SK-N-SH (cell line): Measurements from ENCODE around the gene TRIM67. TPM values are rescaled to one million over a fixed set of nuclear protein-coding genes. Genes with fewer than 3 reads are reported as not detected.

Experiments used
- CTCF ChIA-PET: fragments of 300-600, 350-600 bp; formaldehyde crosslinking; extraction: SDS; loops from one replicate; lab custom pipeline; 2021; lab: Yijun Ruan, JAX
- POLR2A ChIA-PET: fragments of 350-600 bp; sonication (Branson Sonifier 250); formaldehyde crosslinking; extraction: SDS; loops from one replicate; lab custom pipeline; 2020; ENCODE audit warnings: antibody characterized with exemption, inconsistent platforms; lab: Yijun Ruan, JAX
- DNase-seq: peaks from one replicate; pipeline ENCODE4 v3.0.0; 2012
- H2AFZ ChIP-seq: fragments of 200-600 bp; sonication (generic); 2 replicates; pipeline ENCODE4 v1.8.1; 2016; ENCODE audit warnings: antibody characterized with exemption, mild to moderate bottlenecking, low read depth
- H3F3A ChIP-seq: fragments of 200-600 bp; sonication (generic); replicated peaks from 2 replicates; pipeline ENCODE3; 2016; ENCODE audit warnings: antibody characterized with exemption, mild to moderate bottlenecking; ENCODE audit not compliant: insufficient read depth
- H3K27ac ChIP-seq, 2 experiments: fragments of 200-500 bp in 1 of 2; fragments of 200-600 bp in 1 of 2; sonication (Bioruptor generic) in 1 of 2; sonication (generic), shearing (Covaris generic) in 1 of 2; 2 replicates each; pipeline versions ENCODE4 v1.5.1 to v1.6.1; 2014 to 2016; ENCODE audit warnings: low read depth in 2 of 2, inconsistent platforms in 1 of 2, low read length in 1 of 2, mild to moderate bottlenecking in 1 of 2, mixed read lengths in 1 of 2
- H3K27me3 ChIP-seq: fragments of 200-600 bp; sonication (generic), shearing (Covaris generic); 2 replicates; pipeline ENCODE4 v1.6.1; 2016; ENCODE audit warnings: mixed run types; ENCODE audit not compliant: insufficient read depth
- H3K36me3 ChIP-seq, 2 experiments: fragments of 200-500 bp in 1 of 2; fragments of 200-600 bp in 1 of 2; sonication (Bioruptor generic) in 1 of 2; sonication (generic) in 1 of 2; replicated peaks in 1 of 2; 2 replicates each; pipeline versions ENCODE3 to v1.5.1; 2014 to 2016; ENCODE audit warnings: low read length in 1 of 2, mild to moderate bottlenecking in 1 of 2; ENCODE audit not compliant: insufficient read depth in 2 of 2, control insufficient read depth in 1 of 2
- H3K4me1 ChIP-seq, 2 experiments: fragments of 200-500 bp in 1 of 2; fragments of 200-600 bp in 1 of 2; sonication (Bioruptor generic) in 1 of 2; sonication (generic), shearing (Covaris generic) in 1 of 2; 2 replicates each; pipeline versions ENCODE4 v1.5.1 to v1.6.1; 2014 to 2016; ENCODE audit warnings: low read depth in 1 of 2, low read length in 1 of 2, mixed run types in 1 of 2; ENCODE audit not compliant: insufficient read depth in 2 of 2, control insufficient read depth in 1 of 2
- H3K4me2 ChIP-seq: fragments of 200-600 bp; sonication (generic), shearing (Covaris generic); 2 replicates; pipeline ENCODE4 v1.6.1; 2017; ENCODE audit warnings: mixed run types
- H3K4me3 ChIP-seq, 2 experiments: fragments of 200-500 bp in 1 of 2; fragments of 200-600 bp in 1 of 2; sonication (Bioruptor generic) in 1 of 2; sonication (generic), shearing (Covaris generic) in 1 of 2; 2 replicates each; pipeline versions ENCODE4 v1.5.1 to v1.8.1; 2014 to 2016; ENCODE audit warnings: low read depth in 2 of 2, inconsistent platforms in 1 of 2, low read length in 1 of 2, mild to moderate bottlenecking in 1 of 2, mixed read lengths in 1 of 2, moderate library complexity in 1 of 2
- H3K79me2 ChIP-seq: fragments of 200-600 bp; sonication (generic); 2 replicates; pipeline ENCODE4 v1.8.1; 2017; ENCODE audit warnings: mild to moderate bottlenecking; ENCODE audit not compliant: insufficient read depth
- H3K9ac ChIP-seq: fragments of 200-600 bp; sonication (generic); 2 replicates; pipeline ENCODE4 v1.6.1; 2017; ENCODE audit warnings: mixed run types
- H3K9me2 ChIP-seq: fragments of 200-600 bp; sonication (generic); 2 replicates; pipeline ENCODE4 v1.6.1; 2017; ENCODE audit warnings: mixed run types
- H3K9me3 ChIP-seq: fragments of 200-600 bp; sonication (generic); 2 replicates; pipeline ENCODE4 v1.6.1; 2017; ENCODE audit warnings: mixed run types, mild to moderate bottlenecking, moderate library complexity
- H4K20me1 ChIP-seq: fragments of 200-600 bp; sonication (generic); 2 replicates; pipeline ENCODE4 v1.6.1; 2017; ENCODE audit warnings: mild to moderate bottlenecking, mixed run types; ENCODE audit not compliant: insufficient read depth
- CHD2 ChIP-seq: fragments of 150-350 bp; IDR thresholded peaks from 2 replicates; pipeline ENCODE4 v1.6.1; 2018; ENCODE audit warnings: low read length; ENCODE audit not compliant: partially characterized antibody
- EP300 ChIP-seq, 2 experiments: IDR thresholded peaks; 2 replicates each; pipeline versions ENCODE4 v1.4.0 to v1.6.1; 2012; ENCODE audit warnings: borderline replicate concordance in 1 of 2, low read depth in 1 of 2, low read length in 1 of 2
- FOSL2 ChIP-seq: IDR thresholded peaks from 2 replicates; pipeline ENCODE4 v1.4.0; 2012; ENCODE audit warnings: low read depth, mild to moderate bottlenecking, moderate library complexity, borderline replicate concordance
- FOXJ3 ChIP-seq: sonication (generic); formaldehyde crosslinking; IDR thresholded peaks from 2 replicates; pipeline ENCODE4 v1.5.1; 2020; ENCODE audit warnings: mild to moderate bottlenecking, missing genetic modification reagents
- GABPA ChIP-seq: IDR thresholded peaks from 2 replicates; pipeline ENCODE4 v1.4.0; 2012; ENCODE audit warnings: low read depth, mild to moderate bottlenecking
- GATA2 ChIP-seq: sonication (generic); formaldehyde crosslinking; IDR thresholded peaks from 2 replicates; pipeline ENCODE4 v1.5.0; 2020; ENCODE audit warnings: mild to moderate bottlenecking, missing genetic modification reagents
- JUND ChIP-seq: IDR thresholded peaks from 2 replicates; pipeline ENCODE4 v1.4.0; 2012
- MEF2A ChIP-seq: IDR thresholded peaks from 2 replicates; pipeline ENCODE4 v1.4.0; 2012; ENCODE audit warnings: low read depth, borderline replicate concordance
- NRF1 ChIP-seq: IDR thresholded peaks from 2 replicates; pipeline ENCODE4 v1.6.1; 2012; ENCODE audit warnings: low read depth, mild to moderate bottlenecking, low read length
- RAD21 ChIP-seq: IDR thresholded peaks from 2 replicates; pipeline ENCODE4 v1.6.1; 2012; ENCODE audit warnings: mild to moderate bottlenecking, low read length
- RCOR1 ChIP-seq: fragments of 150-350 bp; IDR thresholded peaks from 2 replicates; pipeline ENCODE4 v1.6.1; 2017; ENCODE audit warnings: antibody characterized with exemption, low read length
- RFX5 ChIP-seq: IDR thresholded peaks from 2 replicates; pipeline ENCODE4 v1.6.1; 2012; ENCODE audit warnings: mild to moderate bottlenecking, improper control_type of control experiment, low read length
- RXRA ChIP-seq: IDR thresholded peaks from 2 replicates; pipeline ENCODE4 v1.4.0; 2012; ENCODE audit warnings: low read depth, mild to moderate bottlenecking, borderline replicate concordance
- SIN3A ChIP-seq: IDR thresholded peaks from 2 replicates; pipeline ENCODE4 v1.6.1; 2012; ENCODE audit warnings: low read depth, mild to moderate bottlenecking, low read length, moderate library complexity, borderline replicate concordance
- TAF1 ChIP-seq: IDR thresholded peaks from 2 replicates; pipeline ENCODE4 v1.6.1; 2012; ENCODE audit warnings: low read depth, mild to moderate bottlenecking, low read length, moderate library complexity, borderline replicate concordance
- TEAD4 ChIP-seq: IDR thresholded peaks from 2 replicates; pipeline ENCODE4 v1.4.0; 2012; ENCODE audit warnings: mild to moderate bottlenecking, borderline replicate concordance; ENCODE audit not compliant: insufficient read depth
- WGBS: methylation state at CpG from one replicate; pipeline ENCODE4 v1.1.6; 2017; ENCODE audit warnings: low lambda C conversion rate; 5-methylcytosine and 5-hydroxymethylcytosine counted together
- polyA plus RNA-seq, 3 experiments: library from polyadenylated mRNA; depleted of rRNA; stranded (reverse); fragments of >200 nt; gene quantifications; 2 replicates each; pipeline ENCODE4 v1.2.3, GENCODE V29; 2012
- TF ChIP-seq, protein P1 (sequence below): fragments of 150-350 bp; IDR thresholded peaks from 2 replicates; pipeline ENCODE4 v1.6.1; 2017; ENCODE audit warnings: antibody characterized with exemption, low read length, low read depth, borderline replicate concordance
- TF ChIP-seq, protein P2 (sequence below): fragments of 200-600 bp; sonication (generic); IDR thresholded peaks from 2 replicates; pipeline ENCODE4 v1.6.1; 2017; ENCODE audit warnings: antibody characterized with exemption, mild to moderate bottlenecking, moderate library complexity
- TF ChIP-seq, protein P3 (sequence below): IDR thresholded peaks from 2 replicates; pipeline ENCODE4 v1.4.0; 2012; ENCODE audit warnings: low read depth

TRIM67 gene
- polyA plus RNA-seq, 1 of the 3 experiments (the other 2 are of a cell fraction) = not detected

DNA sequence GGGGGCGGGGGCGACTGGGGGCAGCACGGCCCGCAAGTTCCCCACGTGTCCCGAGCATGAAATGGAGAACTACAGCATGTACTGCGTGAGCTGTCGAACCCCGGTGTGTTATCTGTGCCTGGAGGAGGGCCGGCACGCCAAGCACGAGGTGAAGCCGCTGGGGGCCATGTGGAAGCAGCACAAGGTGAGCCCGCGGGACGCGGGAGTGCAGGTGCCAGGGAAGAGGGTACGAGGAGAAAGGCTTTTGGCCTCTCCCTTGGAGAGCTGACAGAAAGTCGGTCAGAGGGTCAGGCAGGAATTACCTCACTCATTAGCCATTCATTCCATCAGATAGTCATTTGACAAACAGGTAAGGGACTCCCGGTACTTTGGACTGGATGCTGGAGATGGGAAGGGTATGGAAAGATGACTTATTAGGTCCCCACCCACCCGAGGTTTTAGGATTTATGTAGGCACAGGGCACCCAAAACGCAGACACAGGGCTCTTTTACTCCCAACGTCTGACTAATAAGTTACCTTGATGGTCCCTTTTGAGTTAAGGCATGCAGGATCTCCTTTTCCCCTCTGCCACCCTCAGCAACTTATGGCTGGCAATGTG, 2.1 kb downstream of the TRIM67 start:
- Histone ChIP-seq H3K79me2 (no peaks in the 10 kb centered on the region), H3K9me2 (no peaks in the 10 kb centered on the region), H2AFZ (no peak overlapping the region), H3F3A (no peaks in the 10 kb centered on the region), H3K9me3 (no peaks in the 10 kb centered on the region), H3K36me3 (no peaks in the 10 kb centered on the region), H3K9ac (no peak overlapping the region)
- no peak for DNase-seq
- CTCF ChIA-PET = interaction anchor here (0.8 kb wide), 1 partner anchor 18 kb away, joined by 3 read pairs; no protein-coding TSS in a partner anchor
- TF ChIP-seq FOXJ3 (CRISPR knock-in tag) = no peak
- TF ChIP-seq, all 33 proteins: peak for 0
- H3K4me2 ChIP-seq = no peak overlapping the region
- H3K4me3 ChIP-seq = no peak overlapping the region
- 65% methylated on average over 16 of the region's 23 CpGs for WGBS
- no peaks in the 10 kb centered on the region for H4K20me1 ChIP-seq
- H3K27me3 ChIP-seq = peaks cover 40% of the 10 kb centered on the region
- no peak overlapping the region for H3K27ac ChIP-seq
- POLR2A ChIA-PET = no interaction called here
- H3K4me1 ChIP-seq = peaks cover 0 to 15% of the 10 kb centered on the region in 2 experiments; a peak in 1 of 4 replicates

DNA sequence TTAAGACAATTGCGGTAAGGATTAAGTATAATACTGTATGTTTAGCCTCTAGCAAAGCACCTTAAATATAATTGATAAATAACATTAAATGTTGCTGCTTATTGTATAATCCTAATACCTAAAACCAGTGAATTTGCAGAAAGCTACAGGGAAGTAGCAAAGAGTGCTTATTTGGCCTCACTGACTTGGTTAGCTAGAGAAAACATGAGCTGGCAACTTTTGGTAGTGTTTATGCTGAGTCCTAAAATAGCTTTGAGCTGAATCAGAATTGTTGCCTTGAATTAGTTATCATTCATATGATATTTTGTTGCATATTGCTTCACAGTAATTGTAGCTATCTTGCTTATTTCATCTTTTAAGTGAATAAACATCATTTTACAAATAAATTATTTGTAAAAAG, 3.5 kb downstream of the TRIM67 start:
- CTCF ChIA-PET = interaction anchor here (0.8 to 1.1 kb wide), 3 partner anchors 12 to 56 kb away, joined by 3 to 5 read pairs (median 3); no protein-coding TSS in a partner anchor
- TF ChIP-seq, protein P1, sequence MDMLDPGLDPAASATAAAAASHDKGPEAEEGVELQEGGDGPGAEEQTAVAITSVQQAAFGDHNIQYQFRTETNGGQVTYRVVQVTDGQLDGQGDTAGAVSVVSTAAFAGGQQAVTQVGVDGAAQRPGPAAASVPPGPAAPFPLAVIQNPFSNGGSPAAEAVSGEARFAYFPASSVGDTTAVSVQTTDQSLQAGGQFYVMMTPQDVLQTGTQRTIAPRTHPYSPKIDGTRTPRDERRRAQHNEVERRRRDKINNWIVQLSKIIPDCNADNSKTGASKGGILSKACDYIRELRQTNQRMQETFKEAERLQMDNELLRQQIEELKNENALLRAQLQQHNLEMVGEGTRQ = no peak
- TF ChIP-seq EP300 (IDR thresholded peaks at IDR 0.05; ENCODE audit: borderline replicate concordance in 1 of 2, low read depth in 1 of 2, low read length in 1 of 2) = no peak
- TF ChIP-seq NRF1 = no peak
- no peak for TF ChIP-seq FOSL2
- TF ChIP-seq, protein P2, sequence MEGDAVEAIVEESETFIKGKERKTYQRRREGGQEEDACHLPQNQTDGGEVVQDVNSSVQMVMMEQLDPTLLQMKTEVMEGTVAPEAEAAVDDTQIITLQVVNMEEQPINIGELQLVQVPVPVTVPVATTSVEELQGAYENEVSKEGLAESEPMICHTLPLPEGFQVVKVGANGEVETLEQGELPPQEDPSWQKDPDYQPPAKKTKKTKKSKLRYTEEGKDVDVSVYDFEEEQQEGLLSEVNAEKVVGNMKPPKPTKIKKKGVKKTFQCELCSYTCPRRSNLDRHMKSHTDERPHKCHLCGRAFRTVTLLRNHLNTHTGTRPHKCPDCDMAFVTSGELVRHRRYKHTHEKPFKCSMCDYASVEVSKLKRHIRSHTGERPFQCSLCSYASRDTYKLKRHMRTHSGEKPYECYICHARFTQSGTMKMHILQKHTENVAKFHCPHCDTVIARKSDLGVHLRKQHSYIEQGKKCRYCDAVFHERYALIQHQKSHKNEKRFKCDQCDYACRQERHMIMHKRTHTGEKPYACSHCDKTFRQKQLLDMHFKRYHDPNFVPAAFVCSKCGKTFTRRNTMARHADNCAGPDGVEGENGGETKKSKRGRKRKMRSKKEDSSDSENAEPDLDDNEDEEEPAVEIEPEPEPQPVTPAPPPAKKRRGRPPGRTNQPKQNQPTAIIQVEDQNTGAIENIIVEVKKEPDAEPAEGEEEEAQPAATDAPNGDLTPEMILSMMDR = no peak
- TF ChIP-seq TAF1 = no peak
- TF ChIP-seq, protein P3, sequence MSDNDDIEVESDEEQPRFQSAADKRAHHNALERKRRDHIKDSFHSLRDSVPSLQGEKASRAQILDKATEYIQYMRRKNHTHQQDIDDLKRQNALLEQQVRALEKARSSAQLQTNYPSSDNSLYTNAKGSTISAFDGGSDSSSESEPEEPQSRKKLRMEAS = no peak
- TF ChIP-seq RXRA = no peak
- no peak for TF ChIP-seq RFX5
- no peak for TF ChIP-seq SIN3A
- no peak for TF ChIP-seq TEAD4
- TF ChIP-seq JUND = no peak
- TF ChIP-seq CHD2 = no peak
- no peak for TF ChIP-seq GATA2 (CRISPR knock-in tag)
- no peak for TF ChIP-seq MEF2A
- no peak for TF ChIP-seq RAD21
- TF ChIP-seq FOXJ3 (CRISPR knock-in tag) = no peak
- TF ChIP-seq GABPA = no peak
- TF ChIP-seq RCOR1 = no peak
- Histone ChIP-seq H3K27ac (no peak overlapping the region), H3K9me3 (no peaks in the 10 kb centered on the region), H3K36me3 (no peaks in the 10 kb centered on the region), H3K4me2 (no peak overlapping the region), H3K27me3 (peaks cover 30% of the 10 kb centered on the region), H4K20me1 (no peaks in the 10 kb centered on the region), H3K9ac (no peak overlapping the region), H3F3A (no peaks in the 10 kb centered on the region), H3K79me2 (no peaks in the 10 kb centered on the region), H2AFZ (no peak overlapping the region), H3K9me2 (no peaks in the 10 kb centered on the region), H3K4me1 (peaks cover 0 to 15% of the 10 kb centered on the region in 2 experiments; a peak in 1 of 4 replicates), H3K4me3 (no peak overlapping the region)
- POLR2A ChIA-PET = no interaction called here
- DNase-seq = no peak
- 97% methylated on average over 1 of the region's 1 CpG for WGBS
